ENCODE measurements around the gene SPDEF. TPM values are rescaled to one million over a fixed set of nuclear protein-coding genes. Genes with fewer than 3 reads are reported as not detected.

Gene SPDEF
- total RNA-seq, 1 donor from 2014 or later, result 0.11 TPM

GRCh38 chr6:34593701-34594100, 37.6 kb upstream of the SPDEF start:
- intact Hi-C loops (cut with micrococcal nuclease), result no loop called here
- no peak for DNase-seq

GRCh38 chr6:34592208-34592952, 36.3 kb upstream of the SPDEF start:
- no peaks in the 10 kb centered on the region for H3K9me3 Mint-ChIP-seq
- H3K27ac Mint-ChIP-seq, result no peak overlapping the region
- peak; percentile 52 for ATAC-seq (ENCODE audit: low read depth)
- no peaks in the 10 kb centered on the region for H3K27me3 Mint-ChIP-seq
- peaks cover 37% of the 10 kb centered on the region for H3K4me1 Mint-ChIP-seq
- DNase-seq, result no peak
- ChIA-PET CTCF (interaction anchor here (1.4 kb wide), 1 partner anchor 132 kb away, joined by 7 read pairs; no protein-coding TSS in a partner anchor), POLR2A (interaction anchor here (0.6 to 0.8 kb wide), 2 partner anchors 10 to 176 kb away, joined by 4 to 9 read pairs; no protein-coding TSS in a partner anchor)
- intact Hi-C loops (cut with micrococcal nuclease), result no loop called here
- peak overlapping the region; percentile 5 for H3K4me3 Mint-ChIP-seq
- peaks cover 55% of the 10 kb centered on the region for H3K36me3 Mint-ChIP-seq (ENCODE audit: low read depth)
- TF ChIP-seq CTCF (IDR thresholded peaks at IDR 0.05), result no peak

More at GRCh38 chr6:34593701-34594100, 37.6 kb upstream of the SPDEF start:
- no peak for TF ChIP-seq CTCF (IDR thresholded peaks at IDR 0.05)
- Mint-ChIP-seq H3K36me3 (ENCODE audit: low read depth) (peaks cover 52% of the 10 kb centered on the region), H3K27ac (no peak overlapping the region), H3K4me3 (no peak overlapping the region), H3K4me1 (peaks cover 50% of the 10 kb centered on the region), H3K9me3 (no peaks in the 10 kb centered on the region), H3K27me3 (no peaks in the 10 kb centered on the region)
- POLR2A ChIA-PET, result interaction anchor here (0.6 kb wide), 1 partner anchor 754 kb away, joined by 3 read pairs; no protein-coding TSS in a partner anchor
- ATAC-seq (ENCODE audit: low read depth), result no peak
- CTCF ChIA-PET, result interaction anchor here (1.7 kb wide), 1 partner anchor 16 kb away, joined by 6 read pairs; no protein-coding TSS in a partner anchor

- no peaks in the 10 kb centered on the region for H3K27me3 Mint-ChIP-seq
- H3K36me3 Mint-ChIP-seq (ENCODE audit: low read depth), result peaks cover 53% of the 10 kb centered on the region
- H3K4me3 Mint-ChIP-seq, result no peak overlapping the region
- ChIA-PET CTCF (no interaction called here), POLR2A (no interaction called here)
- H3K27ac Mint-ChIP-seq, result no peak overlapping the region
- no peak for DNase-seq
- TF ChIP-seq CTCF (IDR thresholded peaks at IDR 0.05), result no peak
- no peaks in the 10 kb centered on the region for H3K9me3 Mint-ChIP-seq
- no peak for ATAC-seq (ENCODE audit: low read depth)
- peaks cover 29% of the 10 kb centered on the region for H3K4me1 Mint-ChIP-seq
- intact Hi-C loops (cut with micrococcal nuclease), result no loop called here
Observed at GRCh38 chr6:34589691-34590090, 33.6 kb upstream of the SPDEF start.

GRCh38 chr6:34589140-34589539, 33.0 kb upstream of the SPDEF start:
- DNase-seq (no peak), ATAC-seq (ENCODE audit: low read depth) (no peak)
- H3K36me3 Mint-ChIP-seq (ENCODE audit: low read depth), result peaks cover 57% of the 10 kb centered on the region
- intact Hi-C loops (cut with micrococcal nuclease), result no loop called here
- no peak overlapping the region for H3K27ac Mint-ChIP-seq
- no peaks in the 10 kb centered on the region for H3K9me3 Mint-ChIP-seq
- peaks cover 30% of the 10 kb centered on the region for H3K4me1 Mint-ChIP-seq
- H3K4me3 Mint-ChIP-seq, result no peak overlapping the region
- no peak for TF ChIP-seq CTCF (IDR thresholded peaks at IDR 0.05)
- H3K27me3 Mint-ChIP-seq, result no peaks in the 10 kb centered on the region
- ChIA-PET POLR2A (no interaction called here), CTCF (no interaction called here)

- POLR2A ChIA-PET, result no interaction called here
Observed at GRCh38 chr6:34587851-34588250, 31.7 kb upstream of the SPDEF start.

More at GRCh38 chr6:34587851-34588250, 31.7 kb upstream of the SPDEF start:
- TF ChIP-seq CTCF (IDR thresholded peaks at IDR 0.05), result no peak
- intact Hi-C loops (cut with micrococcal nuclease), result no loop called here
- Mint-ChIP-seq H3K27me3 (no peaks in the 10 kb centered on the region), H3K4me3 (no peak overlapping the region), H3K27ac (no peak overlapping the region), H3K9me3 (no peaks in the 10 kb centered on the region), H3K36me3 (ENCODE audit: low read depth) (peaks cover 58% of the 10 kb centered on the region), H3K4me1 (peaks cover 27% of the 10 kb centered on the region)
- DNase-seq (no peak), ATAC-seq (ENCODE audit: low read depth) (no peak)
- CTCF ChIA-PET, result no interaction called here

Data from activated B cell treated with CpG ODN at 0.5 μM for 24 hours (primary cell).